Activated naive CD4-positive, alpha-beta T cell treated with Interleukin-2 at 50 U/mL for 16 hours (primary cell): ENCODE data around the gene CBX8.
"Not testable (repeated sequence)": the region's sequence is repeated elsewhere in the genome, so short reads cannot be mapped to it uniquely, and the experiment has no call there.

Experiments used
- DNase-seq: peaks from one replicate; pipeline ENCODE4 v3.0.0-alpha.2; 2020

The CBX8 gene

DNA sequence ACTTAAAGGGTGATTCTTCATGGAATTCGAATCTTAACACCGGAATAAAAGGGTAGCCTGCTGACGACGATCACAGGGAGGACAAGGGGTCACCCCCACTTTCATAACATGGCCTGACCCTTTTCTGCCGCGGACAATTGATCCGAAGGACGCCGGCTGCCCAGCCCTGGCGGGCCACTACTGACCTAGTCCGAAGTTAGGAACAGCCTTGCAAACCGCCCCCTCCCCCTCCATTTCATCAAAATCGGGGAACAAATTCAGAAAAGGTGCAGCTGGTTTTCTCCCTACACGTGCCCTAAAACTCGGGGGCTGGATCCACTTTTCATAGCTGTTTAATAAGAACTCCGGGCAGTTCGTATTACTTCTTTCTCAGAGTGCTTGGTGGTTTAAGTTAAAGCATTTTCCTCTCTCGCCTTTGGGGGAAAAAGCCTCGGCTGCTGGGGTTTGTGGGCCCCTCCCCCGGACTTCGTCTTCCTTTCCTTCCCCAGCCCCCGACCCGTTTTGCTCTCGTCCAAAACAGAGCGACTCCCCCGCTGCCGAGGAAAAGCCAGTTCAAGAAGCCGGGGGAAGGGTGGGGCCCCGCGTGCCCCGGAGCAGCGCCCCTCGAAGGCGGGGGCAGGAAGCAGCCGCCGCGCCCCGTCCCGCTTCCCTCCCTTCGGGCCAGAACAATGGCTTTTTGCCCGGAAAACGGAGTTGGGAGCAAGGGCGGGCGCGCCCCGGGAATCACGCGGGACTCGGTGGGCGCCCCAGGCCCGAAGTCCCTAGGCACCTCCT, 19.6 kb downstream of the CBX8 start:
- DNase-seq: peak; percentile 32

- DNase-seq: no peak
These were observed 20.3 kb downstream of the CBX8 start for GRCh38 chr17:79776376-79777119.

- no peak for DNase-seq
These were observed 21.2 kb downstream of the CBX8 start for GRCh38 chr17:79775632-79776031.

DNA sequence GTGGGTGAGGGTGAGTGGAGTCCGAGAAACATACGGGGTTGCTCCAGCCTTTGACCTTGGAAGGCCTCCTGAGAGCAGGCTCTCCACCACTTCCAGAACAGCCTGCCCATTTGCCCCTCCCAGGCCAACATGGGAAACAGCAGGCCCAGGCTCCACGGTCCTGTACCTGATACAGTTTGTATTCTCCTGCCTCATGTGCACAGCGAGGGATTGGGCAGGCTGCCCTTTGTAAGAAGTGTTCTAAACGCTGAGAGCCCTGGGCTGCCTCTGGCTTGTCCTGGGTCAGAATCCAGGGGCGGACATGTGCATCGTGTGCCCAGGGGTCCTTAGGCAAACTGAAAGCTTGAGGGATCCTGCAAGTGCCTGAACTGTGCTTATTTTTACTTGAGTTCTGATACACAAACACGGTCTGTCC, 22.3 kb downstream of the CBX8 start:
- no peak for DNase-seq

DNA sequence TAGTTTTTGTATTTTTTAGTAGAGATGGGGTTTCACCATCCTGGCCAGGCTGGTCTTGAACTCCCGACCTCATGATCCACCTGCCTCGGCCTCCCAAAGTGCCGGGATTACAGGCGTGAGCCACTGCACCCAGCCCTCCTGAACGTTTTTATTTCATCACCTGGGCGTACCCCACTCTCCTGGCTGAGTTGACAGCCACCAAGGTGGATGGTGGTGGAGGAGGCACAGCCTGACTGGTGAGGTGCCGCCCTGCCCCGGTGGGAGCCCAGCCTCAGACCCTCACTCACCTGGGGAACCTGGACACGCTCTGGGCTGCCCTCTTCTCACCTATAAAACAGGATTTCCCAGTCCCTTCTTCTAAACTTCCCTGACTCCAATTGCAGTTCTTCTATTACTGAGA, 24.2 kb downstream of the CBX8 start:
- DNase-seq: not testable (repeated sequence)

DNA sequence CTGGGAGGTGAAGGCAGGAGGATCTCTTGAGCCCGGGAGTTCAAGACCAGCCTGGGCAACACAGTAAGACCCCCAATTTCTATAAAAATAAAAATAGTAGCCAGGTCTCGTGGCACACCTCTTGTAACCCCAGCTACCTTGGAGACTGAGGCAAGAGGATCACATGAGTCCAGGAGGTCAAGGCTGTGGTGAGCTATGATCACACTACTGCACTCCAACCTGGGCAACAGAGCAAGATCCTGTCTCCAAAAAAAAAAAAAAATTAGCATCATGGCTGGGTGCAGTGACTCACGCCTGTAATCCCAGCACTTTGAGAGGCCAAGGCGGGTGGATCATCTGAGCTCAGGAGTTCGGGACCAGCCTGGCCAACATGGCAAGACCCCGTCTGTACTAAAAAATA, 25.6 kb downstream of the CBX8 start:
- DNase-seq: no peak

- DNase-seq: no peak
These were observed 27.0 kb downstream of the CBX8 start for GRCh38 chr17:79769570-79770506.

GRCh38 chr17:79765708-79766107, 31.2 kb downstream of the CBX8 start:
- DNase-seq: no peak

DNA sequence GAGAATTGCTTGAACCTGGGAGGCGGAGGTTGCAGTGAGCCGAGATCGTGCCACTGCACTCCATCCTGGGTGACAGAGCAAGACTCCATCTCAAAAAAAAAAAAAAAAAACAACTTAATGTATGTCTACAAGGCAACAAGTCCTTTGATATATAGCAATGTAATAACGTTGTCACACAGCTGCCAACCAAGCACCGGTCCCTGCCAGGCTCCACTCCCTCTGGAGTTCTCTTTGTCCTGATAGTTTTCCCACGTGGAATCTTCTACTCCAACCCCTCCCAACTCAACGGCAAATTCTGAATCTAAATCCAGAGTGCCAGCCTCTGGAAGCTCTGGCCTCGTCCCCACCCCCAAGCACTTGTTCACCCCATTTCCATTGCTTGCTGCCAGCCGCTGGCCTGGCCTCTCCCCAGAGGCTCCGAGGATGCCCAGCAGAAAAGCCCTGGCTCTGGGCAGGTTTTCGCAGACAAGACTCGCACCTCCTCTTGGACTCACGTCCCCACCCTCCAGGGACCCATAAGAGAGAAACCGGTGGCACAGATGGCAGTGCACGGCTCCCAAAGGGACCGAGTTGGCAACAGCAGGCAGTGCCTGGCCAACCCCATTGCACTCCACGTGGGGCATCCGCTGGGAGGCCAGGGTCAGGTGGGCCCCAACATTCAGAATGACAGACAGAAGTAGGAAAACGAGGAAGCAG, 34.8 kb downstream of the CBX8 start:
- DNase-seq: no peak

DNA sequence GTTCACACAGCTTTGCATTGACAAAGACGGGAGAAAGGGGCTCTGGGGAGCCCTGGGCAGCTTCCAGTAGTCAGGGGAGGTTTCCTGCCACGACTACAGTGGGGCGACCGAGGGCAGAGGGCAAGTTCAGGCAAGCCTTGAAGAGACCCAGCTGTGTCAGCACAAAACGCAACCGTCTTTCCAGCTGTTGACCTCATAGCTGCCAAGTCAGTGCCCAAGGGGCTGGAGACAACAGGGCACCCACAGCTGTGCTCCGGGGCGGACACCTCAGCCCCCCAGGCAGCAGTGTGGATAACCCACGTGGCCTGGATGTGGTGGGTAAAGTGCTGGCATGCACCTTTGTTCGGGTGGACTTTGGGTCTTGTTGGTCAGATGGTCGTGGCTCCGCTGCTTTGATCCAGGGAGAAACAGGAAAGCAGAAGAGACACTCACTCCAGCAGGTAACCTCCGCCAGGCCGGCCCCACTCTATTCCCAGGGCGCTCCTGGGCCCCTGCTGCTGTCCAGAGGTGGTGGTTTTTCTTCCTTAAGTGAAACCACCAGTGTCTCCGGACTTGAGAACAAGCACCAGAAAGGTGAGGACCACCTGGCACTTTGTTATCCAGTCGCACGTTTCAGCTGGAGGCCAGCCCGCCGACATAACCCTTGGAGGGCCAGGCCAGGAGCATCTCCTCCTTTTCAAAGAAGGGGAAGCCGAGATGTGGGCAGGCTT, 36.5 kb downstream of the CBX8 start:
- DNase-seq: no peak

- DNase-seq: no peak
These were observed 38.6 kb downstream of the CBX8 start for GRCh38 chr17:79758271-79758670.

DNA sequence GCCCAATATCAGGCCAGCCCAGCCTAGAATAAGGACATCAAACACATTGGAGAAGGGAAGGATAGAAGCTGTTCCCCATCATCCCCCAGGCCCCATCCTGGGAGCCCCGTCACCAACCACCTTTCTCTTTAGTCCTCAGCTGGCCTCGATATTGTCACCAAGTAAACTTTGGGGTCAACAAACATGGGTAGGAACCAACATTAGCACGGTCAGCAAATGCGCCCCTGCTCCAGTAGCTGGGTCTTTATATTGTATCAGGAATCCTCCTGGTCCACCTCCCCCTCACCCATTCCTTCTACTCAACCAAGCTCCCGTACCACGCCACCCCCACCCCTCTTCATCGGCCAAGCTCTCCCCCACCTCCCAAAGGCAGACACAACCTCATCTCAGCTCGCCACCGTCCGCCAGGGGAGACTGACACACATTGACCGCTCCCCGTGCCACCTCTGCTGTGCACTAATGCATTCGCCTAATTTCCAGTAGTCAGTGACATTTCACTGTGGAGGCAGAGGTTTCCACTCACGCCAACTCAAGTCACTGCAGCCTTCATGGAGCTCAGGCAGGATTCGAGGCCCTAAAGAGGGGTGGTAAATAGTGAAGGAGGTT, 39.6 kb downstream of the CBX8 start:
- DNase-seq: no peak

DNA sequence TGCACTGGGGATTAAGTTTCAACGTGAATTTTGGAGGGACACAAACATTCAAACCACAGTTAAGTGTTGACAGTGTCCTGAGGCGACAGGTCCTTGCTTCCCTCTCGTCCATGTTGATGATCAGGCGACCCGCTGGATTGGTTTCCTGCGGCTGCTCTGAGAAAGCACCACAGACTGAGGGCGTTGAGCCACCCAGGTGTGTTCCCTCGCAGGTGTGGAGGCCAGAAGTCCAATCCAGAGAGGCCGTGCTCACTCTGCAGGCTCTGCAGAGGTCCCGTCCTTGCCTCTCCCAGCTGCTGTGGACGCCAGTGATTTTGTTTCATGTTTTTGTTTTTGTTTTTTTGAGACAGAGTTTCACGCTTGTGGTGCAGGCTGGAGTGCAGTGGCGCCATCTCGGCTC, 41.3 kb downstream of the CBX8 start:
- no peak for DNase-seq

- not testable (repeated sequence) for DNase-seq
These were observed 42.0 kb downstream of the CBX8 start for GRCh38 chr17:79754903-79755302.

DNA sequence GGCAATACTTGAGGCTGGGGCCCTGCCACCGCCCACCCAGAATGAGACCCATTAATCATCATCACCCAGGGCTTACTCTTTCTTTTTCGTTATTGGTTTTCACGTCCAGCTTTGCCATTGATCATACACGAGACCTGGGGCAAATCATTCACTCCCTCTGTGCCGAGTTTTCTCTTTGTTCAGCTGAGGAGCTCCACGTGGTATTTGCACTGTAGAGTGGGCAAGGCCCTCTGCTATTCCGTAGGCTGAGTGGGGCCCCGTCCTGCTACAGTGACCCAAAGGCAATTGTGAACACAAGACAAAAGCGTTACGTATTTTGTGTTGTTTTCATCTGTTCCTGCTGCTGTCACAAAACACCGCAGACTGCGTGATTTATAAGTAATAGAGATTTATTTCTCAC, 42.5 kb downstream of the CBX8 start:
- no peak for DNase-seq

DNA sequence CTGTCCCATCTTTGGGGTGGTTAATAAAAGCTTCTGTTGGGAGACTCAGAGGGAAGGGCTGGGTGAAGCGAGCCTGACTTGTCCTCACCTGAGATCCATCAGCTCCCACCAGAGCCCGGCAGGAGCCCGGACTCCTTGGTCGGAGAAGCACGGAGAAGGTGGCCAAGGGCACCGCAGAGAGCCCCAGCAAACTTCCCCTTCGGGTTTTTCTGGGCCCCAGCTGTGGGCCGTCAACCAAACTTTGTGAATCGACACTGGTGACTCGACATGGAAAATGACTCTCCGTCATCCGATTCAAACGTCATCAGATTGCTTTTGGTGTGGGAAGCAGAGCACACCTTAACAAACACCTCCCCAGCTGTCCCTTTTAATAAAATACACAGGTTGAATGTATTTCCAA, 44.7 kb downstream of the CBX8 start:
- DNase-seq: peak; percentile 27

- no peak for DNase-seq
These were observed 46.0 kb downstream of the CBX8 start for GRCh38 chr17:79750650-79751545.

DNA sequence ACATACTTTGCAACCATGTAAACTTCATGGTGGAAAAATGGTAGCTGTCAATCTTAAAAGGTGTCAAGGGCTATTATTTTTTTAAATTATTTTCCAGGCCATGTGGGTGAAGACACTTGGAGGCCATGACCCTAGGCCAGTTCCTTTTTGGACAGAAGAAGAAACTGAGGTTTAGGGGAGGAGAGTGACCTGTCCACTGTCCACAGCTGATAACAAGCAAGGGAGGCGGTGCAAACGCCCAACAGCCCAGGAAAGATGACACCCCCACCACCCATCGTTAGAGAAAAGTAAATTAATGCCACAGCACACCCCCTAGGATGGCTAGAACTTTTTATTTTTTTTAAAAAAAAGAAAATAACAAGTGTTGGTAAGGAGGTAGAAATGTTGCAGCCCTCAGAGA, 46.9 kb downstream of the CBX8 start:
- DNase-seq: no peak

DNA sequence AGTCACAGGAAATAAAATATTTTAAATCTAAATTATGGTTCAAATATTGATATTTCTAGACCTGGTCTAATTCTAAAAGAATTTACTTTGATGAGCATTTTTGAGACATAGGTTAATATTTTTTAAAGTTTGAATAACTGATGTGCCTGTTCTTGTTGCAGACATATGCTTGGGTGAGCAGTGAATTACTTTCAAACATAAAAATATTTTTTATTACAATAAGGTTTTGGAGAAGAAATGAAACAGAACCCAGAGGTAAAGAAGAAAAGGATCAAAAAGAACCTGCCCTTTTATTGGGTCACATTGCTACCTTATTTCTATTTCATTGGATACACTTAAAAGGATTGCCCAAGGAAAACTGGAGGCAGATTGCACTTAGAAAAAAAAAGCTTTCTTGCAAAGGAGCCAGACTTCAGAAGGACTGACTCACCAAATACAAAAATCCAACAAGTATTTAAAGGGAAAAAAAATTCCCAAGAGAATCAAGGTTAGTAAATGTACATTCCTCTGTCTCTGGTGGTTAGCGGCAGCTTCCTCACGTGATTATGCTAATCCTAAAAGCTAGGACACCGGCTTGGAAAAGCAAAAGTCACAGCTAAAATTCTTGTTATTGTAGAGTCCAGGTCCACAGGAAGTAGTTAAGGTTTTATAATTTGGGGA, 47.6 kb downstream of the CBX8 start:
- no peak for DNase-seq
